ENCODE results near the gene FAM3A.
"Not testable (repeated sequence)": the region's sequence is repeated elsewhere in the genome, so short reads cannot be mapped to it uniquely, and the experiment has no call there.

The FAM3A gene, protein sequence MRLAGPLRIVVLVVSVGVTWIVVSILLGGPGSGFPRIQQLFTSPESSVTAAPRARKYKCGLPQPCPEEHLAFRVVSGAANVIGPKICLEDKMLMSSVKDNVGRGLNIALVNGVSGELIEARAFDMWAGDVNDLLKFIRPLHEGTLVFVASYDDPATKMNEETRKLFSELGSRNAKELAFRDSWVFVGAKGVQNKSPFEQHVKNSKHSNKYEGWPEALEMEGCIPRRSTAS

DNA sequence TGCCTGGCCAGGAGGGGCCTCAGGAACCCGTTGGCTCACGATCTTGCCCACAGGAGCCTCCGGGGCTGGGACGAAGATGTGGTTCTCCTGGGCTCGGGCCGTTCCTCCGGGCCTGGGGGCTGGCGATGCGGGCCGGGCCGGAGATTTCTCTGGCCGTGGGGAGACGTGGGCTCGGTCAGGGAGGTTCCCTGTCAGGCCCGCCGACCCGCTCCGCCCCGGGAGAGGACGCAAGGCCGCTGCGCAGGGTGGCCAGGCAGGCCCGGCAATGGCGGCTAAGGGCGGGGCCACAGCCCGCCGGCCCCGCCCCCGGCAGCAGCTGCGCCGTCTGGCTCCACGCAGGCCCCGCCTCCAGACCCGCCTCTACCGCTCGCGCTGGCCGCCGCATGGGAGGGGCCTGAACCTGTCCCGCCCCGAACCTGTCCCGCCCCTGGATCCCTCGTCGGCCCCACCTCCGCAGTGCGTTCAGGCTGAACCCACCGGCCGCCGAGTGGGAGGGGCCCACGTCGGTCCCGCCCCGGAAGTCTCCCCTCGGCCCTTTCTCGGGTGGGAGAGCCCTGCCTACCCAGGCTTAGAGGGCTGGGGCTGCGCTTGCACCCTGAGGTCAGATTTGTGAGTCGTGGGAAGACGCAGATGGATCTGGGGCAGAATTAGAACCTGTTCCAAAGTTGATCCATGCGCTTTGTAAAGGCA lies at the start of gene FAM3A:
Gene FAM3A, minus strand, starts transcription at position 267 of the 690 bp plus-strand sequence. CDS start 460 bp downstream, outside the sequence.
- peak; percentile 73 for DNase-seq
- in situ Hi-C loops (cut with HindIII; ENCODE audit: low pct_ligation_motif_present, low pct_unique_long_range_greater_than_20kb, low sequenced_read_pairs): no loop called here

DNA sequence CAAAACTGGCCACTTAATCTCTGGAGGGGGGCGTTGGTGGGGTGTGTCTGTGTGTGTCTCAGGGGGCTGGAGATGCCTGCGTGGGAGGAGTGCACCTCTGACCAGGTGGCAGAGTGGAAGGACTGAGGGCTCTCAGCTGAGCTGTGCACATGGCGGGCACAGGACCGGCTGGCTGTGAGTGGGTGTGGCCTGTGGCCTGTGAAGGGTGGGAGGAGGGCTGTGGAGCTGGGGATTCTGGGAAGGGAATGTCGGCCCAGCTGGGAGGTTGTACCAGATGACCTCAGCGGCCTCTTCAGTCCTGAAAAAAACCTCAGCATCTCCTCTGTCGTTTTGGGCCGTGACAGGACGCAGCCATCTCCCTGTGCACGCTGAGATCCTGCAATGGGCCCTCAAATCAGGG lies 46.3 kb upstream of the FAM3A start:
- DNase-seq; in situ Hi-C loops (cut with HindIII; ENCODE audit: low pct_ligation_motif_present, low pct_unique_long_range_greater_than_20kb, low sequenced_read_pairs): not testable (repeated sequence)

DNA sequence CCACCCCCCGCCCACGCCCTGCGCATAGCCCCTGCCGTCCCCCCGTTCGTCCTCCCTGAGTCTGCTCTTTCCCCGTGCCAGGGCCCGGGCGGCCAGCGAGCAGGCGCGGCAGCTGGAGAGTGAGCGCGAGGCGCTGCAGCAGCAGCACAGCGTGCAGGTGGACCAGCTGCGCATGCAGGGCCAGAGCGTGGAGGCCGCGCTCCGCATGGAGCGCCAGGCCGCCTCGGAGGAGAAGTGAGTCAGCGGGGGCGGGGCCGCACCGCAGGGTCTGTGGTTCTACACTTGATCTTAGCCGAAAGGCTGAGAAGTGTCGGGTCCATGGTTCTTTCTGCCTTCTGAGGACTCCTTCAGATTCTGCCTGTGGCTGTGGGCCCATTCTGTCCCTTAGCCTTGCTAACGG lies 44.3 kb upstream of the FAM3A start:
- DNase-seq; in situ Hi-C loops (cut with HindIII; ENCODE audit: low pct_ligation_motif_present, low pct_unique_long_range_greater_than_20kb, low sequenced_read_pairs): not testable (repeated sequence)

DNA sequence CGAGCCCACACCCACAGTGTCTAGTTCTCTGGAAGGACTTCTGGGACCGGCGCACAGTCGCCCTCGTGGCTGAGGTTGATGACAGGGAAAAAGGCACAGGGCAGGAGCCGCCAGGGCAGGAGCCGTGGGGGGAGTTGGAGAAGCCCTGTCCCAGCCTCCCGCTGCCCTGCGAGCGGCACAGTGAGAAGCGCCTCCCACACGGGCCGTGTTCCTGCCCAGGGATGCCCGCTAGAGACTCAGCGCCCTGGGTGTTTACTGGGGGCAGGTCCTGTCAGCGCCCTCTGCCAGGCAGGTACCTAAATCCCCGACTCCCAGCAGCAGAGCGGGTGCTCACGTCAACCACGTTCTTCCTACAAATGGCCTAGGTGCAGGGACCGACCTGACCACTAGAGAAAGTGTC lies 42.9 kb upstream of the FAM3A start:
- in situ Hi-C loops (cut with HindIII; ENCODE audit: low pct_ligation_motif_present, low pct_unique_long_range_greater_than_20kb, low sequenced_read_pairs); DNase-seq: not testable (repeated sequence)

DNA sequence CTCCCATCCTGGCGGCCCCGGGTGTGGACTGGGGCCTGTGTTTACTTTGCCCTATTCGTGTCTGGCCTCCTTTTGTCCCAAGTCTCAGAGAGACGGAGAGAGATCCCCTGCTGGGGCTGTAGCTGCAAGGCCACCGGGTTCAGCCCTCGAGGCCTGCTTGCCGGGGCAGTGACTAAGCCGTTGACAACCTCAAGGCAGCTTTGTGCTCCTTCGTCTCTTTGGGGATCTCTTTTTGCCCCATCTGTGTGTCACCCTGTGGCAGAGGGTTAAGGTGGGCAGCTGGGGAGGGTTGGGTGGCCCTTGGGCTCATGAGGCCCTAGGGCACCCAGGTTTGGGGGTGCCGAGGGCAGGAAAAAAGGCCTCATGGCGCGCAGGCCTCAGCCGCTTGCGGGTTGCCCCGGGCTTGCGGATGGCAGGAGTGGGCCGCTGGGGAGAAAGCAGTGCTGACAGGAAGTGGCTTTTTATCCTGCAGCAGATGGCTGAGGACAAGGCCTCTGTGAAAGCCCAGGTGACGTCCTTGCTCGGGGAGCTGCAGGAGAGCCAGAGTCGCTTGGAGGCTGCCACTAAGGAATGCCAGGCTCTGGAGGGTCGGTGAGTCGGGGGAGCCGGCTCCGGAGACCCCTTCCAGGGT lies 42.1 kb upstream of the FAM3A start:
- in situ Hi-C loops (cut with HindIII; ENCODE audit: low pct_ligation_motif_present, low pct_unique_long_range_greater_than_20kb, low sequenced_read_pairs); DNase-seq: not testable (repeated sequence)

DNA sequence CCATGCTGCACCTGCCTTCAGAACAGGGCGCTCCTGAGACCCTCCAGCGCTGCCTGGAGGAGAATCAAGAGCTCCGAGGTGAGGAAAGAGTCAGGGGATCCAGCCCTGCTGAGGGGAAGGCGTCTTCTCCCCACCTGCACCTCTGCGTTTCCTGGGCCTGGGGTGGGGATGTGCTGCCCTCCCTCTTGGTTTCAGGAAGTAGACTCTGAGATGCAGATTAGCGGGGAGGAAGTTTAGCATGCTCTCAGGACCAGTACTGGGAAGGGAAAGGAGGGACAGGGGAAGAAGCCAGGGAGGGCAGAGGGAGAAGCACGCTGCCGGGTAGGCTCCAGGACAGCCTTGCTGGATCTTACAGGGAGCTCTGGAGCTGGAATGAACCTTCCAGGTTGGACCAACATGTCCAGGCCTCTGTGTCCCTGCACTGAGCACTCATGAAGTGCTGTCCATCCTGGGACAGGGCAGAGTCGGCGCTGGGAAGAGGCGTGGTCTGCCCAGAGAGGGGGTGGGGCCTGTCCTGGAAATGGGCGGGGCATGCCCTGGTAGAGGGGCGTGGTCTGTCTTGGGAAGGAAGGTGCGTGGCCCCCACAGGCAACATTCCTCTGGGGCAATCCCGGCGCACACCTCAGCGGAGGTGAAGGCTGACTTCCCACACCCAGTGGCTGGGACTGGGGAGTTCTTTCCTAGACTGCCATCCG lies 36.2 kb upstream of the FAM3A start:
- in situ Hi-C loops (cut with HindIII; ENCODE audit: low pct_ligation_motif_present, low pct_unique_long_range_greater_than_20kb, low sequenced_read_pairs); DNase-seq: not testable (repeated sequence)

DNA sequence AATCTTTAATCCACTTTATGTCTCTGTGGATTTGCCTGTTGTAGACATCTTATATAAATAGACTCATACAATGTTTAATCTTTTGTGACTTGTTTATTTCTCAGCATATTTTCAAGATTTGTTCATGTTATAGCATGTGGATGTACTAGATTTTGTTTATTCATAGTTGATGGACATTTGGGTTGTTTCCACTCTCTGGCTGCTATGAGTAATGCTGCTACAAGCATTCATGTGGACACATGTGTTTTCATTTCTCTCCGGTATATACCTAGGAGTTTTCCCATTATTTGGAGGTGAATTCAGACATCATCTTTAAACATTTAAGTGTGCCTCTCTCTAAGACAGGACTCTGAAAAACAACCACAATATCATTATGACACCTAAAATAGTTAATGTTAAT lies 33.7 kb upstream of the FAM3A start:
- no peak for DNase-seq
- in situ Hi-C loops (cut with HindIII; ENCODE audit: low pct_ligation_motif_present, low pct_unique_long_range_greater_than_20kb, low sequenced_read_pairs): no loop called here

DNA sequence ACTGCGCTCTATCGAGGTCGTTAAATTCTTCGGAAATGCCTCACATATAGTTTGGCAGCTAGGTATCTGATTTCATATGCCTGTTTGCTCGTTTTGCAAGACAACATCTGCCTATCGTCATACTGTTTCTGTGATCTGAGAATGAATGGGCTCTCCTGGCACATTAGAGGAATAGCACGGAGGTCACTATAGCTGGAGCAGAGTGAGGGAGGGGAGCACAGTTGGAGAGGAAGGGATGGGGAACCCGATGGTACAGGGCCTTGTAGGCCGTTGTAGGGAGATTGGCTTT lies 31.9 kb upstream of the FAM3A start:
- in situ Hi-C loops (cut with HindIII; ENCODE audit: low pct_ligation_motif_present, low pct_unique_long_range_greater_than_20kb, low sequenced_read_pairs): no loop called here
- no peak for DNase-seq

DNA sequence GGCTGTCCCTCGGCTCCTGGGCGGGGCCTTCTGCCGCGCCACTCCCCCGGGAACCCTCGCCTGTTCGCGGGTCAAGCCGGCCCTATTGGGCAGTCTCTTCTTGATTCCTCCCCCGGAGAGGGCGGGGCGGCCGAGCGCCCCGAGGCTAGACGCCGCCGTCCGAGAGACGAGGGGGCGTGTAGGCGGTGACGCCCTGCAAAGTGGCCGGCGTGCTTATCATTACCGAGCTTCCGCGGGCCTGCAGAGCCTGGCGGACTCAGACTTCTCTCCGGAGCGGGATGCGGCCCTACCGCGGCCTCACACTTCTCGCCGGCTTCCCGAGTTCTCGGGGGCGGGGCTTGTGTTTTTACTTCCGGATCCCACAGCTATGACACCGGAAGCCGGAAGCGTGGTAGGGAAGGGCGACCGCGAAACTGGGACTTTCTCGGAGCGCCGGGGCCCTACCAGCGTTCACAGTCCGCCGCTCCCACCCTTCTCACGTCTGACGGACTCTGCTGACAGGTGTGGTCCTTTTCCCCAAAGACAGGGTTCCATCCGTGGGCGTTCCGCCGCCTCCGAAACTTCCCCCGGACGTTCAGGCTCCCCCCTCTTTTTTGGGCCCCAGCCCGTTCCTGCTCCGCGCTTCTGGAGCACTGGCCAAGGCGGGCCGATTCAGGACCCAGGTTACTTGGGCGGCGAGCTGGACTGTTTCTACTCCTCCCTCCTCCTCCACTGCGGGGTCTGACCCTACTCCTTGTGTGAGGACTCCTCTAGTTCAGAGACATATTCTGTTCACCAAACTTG lies 31.4 kb upstream of the FAM3A start, which contains the start of gene IKBKG:
Gene IKBKG, plus strand, starts transcription at position 376 of the 783 bp plus-strand sequence. CDS start 4,383 bp downstream, outside the sequence.
- in situ Hi-C loops (cut with HindIII; ENCODE audit: low pct_ligation_motif_present, low pct_unique_long_range_greater_than_20kb, low sequenced_read_pairs): no loop called here

DNA sequence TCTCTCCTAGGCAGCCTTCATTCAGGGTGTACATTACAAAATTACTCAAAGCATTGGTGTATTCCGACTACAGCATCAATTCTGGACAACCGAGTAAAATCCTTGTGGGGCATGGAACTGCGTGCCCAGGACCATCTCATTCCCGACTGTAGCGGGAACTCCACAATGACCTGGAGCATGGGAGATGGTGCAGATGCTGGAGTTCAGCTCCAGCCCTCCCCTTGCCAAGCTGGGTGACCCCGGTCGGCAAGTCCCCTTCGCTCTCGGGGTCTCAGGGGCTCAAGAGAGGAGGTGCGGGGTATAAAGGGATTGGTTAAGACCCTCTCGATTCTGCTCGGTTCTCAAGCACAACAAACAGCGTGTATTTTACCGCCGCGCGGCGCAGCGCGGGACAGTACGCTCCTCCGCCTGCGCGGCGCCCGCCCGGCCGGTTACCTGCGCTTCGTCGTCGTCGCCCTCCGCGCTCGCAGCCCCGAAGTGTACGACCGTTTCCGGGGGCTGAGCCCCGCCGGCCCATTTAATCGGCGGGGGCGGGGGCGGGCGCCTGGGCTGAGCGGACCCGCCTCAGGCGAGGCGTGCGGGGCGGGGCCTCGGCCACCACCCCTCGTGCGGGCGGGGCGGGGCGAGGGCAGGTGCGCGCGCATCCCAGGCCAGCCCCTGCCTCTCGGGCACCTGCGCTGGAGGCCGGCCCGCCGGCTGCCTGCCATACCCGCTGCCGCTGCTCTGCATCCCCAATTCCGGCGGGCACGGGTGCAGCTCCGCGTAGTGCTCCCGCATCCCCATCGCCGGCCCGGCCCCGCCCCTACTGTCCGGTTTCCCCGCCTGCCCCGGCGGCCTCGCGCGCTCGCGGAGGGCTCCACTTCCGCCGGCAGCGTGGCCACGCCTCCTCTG lies 30.6 kb upstream of the FAM3A start, which contains the start of gene G6PD:
Gene G6PD, minus strand, starts transcription at position 493 of the 891 bp plus-strand sequence. CDS start 691 bp downstream, outside the sequence.
- DNase-seq: peak; percentile 63
- in situ Hi-C loops (cut with HindIII; ENCODE audit: low pct_ligation_motif_present, low pct_unique_long_range_greater_than_20kb, low sequenced_read_pairs): no loop called here

More for the DNA sequence above, 31.4 kb upstream of the FAM3A start, which contains the start of gene IKBKG:
- DNase-seq: peak; percentile 78

DNA sequence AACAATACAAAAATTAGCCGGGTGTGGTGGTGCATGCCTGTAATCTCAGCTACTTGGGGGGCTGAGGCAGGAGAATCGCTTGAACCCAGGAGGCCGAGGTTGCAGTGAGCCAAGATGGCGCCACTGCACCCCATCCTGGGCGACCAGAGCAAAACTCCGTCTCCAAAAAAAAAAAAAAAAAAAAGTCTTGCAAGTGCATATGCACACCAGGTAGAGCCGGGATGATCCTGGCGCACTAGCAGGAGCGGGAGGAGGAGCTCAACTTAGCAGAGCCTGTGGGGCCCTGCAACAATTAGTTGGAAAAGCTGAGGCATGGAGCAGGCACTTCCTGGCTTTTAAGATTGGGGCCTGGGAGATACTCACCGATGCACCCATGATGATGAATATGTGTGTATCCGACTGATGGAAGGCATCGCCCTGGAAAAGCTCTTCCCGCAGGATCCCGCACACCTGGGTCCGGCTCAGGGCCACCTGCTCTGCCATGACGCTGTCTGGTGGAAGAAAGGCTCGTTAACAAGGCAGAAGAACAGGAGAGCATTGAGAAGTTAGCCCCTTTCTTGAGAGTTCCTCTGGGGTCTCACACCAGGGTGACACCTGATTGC lies 29.7 kb upstream of the FAM3A start:
- in situ Hi-C loops (cut with HindIII; ENCODE audit: low pct_ligation_motif_present, low pct_unique_long_range_greater_than_20kb, low sequenced_read_pairs): no loop called here
- no peak for DNase-seq

DNA sequence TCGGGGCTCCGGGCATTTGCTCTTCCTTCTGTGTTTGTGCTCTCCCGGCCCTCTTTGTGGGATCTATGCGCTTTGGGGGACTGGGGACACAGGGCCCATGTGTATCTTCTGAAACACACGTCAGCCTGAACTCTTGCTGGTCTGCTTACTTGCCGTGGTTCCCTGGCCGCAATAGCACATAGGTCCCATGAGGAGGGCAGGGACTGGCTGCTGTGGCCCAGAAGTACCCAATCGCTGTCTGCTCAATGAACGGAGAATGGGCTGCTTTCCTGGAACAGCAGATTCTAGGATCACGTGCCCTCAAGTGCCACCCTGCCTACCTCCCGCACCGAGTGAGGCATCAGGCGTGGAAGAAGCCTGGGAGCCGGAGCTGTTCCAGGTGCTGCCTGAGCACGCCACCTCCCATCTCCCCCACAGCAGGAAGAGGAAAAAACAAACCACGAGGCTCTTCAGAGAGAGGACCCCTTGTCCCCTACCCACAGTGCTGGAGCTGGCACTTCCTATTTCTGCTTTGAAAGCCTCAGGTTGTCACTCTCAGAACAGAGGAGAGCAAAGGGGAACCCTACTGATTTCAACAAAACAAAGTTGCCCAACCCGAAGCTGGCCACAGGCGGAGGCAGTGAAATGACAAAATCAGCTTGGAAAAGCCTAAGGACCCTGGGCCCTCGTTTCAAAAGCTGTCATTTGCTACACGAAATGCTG lies 26.8 kb upstream of the FAM3A start:
- DNase-seq: no peak
- in situ Hi-C loops (cut with HindIII; ENCODE audit: low pct_ligation_motif_present, low pct_unique_long_range_greater_than_20kb, low sequenced_read_pairs): no loop called here

DNA sequence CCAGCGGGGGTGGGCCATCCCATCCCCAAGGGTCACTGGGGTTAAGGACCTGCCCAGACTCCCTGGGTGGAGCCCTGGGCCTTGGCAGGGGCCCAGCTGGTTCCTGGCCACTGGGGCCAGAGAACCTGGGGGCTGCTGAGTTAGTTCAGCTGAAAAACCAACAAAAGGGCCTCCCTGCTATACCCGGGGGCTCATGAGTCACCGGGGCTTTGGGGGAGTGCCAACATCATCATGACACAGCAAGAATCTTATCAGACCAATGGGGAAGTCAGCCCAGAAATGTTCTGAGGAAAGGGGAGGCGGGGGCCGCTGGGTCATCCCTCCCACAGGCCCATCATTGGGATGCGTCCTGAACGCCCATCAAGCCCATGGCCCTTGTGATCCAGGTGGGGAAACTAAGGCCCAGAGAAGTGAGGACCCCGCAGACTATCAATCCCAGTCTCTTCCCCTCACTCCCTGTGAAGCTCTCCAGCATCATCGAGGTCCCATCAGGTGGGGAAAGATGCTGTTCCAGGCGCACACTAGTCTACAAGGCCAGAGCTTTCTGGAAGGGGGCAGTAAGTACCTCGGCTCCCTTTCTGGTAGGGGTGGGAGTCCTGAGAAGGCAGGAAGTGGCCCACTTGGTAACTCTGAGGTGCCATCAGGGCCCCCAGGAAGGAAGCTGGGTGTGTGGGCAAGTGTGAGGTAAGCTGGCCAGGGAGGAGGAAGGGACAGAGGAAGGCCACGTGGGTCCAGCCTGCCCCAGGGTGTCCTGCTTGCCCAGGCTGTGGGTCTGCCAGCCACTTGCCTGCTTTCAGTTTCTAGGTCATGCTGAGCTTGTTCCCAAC lies 26.1 kb upstream of the FAM3A start:
- in situ Hi-C loops (cut with HindIII; ENCODE audit: low pct_ligation_motif_present, low pct_unique_long_range_greater_than_20kb, low sequenced_read_pairs): no loop called here
- DNase-seq: peak; percentile 73

DNA sequence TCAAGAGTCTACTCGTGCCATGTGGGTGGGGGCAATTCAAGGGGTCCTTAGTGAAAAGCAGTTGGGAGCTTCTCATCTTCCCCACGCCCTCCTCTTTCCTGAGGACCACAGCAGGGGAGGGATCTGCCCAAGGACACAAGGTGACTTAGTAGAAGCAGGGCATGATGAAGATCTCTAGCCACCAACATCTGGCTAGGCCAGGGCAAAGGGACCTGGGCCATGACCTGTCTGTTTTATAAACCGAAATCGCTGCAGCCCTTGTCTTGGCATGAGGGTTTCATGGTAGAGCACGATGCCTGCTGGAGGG lies 25.5 kb upstream of the FAM3A start:
- DNase-seq: no peak
- in situ Hi-C loops (cut with HindIII; ENCODE audit: low pct_ligation_motif_present, low pct_unique_long_range_greater_than_20kb, low sequenced_read_pairs): no loop called here

DNA sequence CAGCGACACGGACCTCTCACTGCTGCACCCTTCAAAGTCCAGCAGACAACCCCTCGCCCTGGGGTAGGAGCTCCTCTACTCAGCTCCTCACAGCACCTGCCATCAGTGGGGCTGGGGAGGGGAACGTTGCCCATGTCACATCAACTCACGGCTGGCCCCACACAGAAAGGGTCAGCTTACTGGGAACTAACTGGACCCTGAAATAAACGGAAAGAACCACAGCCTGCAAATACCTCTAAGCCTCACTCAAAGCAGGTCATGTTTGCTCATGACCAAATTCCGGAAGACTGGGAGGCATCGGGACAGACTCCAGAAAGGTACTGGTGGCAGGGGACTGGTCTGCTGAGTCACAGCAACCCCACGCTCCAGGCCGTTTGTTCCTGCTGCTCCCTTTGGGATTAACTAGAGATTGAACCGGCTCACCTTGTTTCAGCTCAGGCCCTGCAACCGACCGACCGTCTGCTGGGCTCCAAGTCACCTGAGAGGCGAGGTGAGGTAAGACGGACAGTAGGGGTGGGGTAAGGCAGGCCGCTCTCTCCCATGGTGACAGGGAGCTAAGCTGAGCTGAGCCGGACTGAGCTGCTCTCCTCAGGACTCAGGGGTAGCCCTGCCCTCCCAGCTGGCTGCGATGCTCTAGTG lies 25.0 kb upstream of the FAM3A start:
- in situ Hi-C loops (cut with HindIII; ENCODE audit: low pct_ligation_motif_present, low pct_unique_long_range_greater_than_20kb, low sequenced_read_pairs): no loop called here
- DNase-seq: no peak
